HG03571 (cell line): Measurements from ENCODE around the gene MAML2.
"Not testable (repeated sequence)": the region's sequence is repeated elsewhere in the genome, so short reads cannot be mapped to it uniquely, and the experiment has no call there.

Source experiments
- ATAC-seq: cut with Tn5 transposase; IDR thresholded peaks from one replicate; pipeline ENCODE4 v1.9.1; 2021; ENCODE audit not compliant: unreplicated experiment

The MAML2 gene

GRCh38 chr11:96193745-96194443 lies 149.1 kb downstream of the MAML2 start:
- no peak for ATAC-seq

GRCh38 chr11:96191752-96192151 lies 151.2 kb downstream of the MAML2 start:
- no peak for ATAC-seq

GRCh38 chr11:96189351-96189750 lies 153.6 kb downstream of the MAML2 start:
- ATAC-seq, result peak; percentile 39

- ATAC-seq, result peak; percentile 33
Measured at GRCh38 chr11:96188243-96189006, 154.6 kb downstream of the MAML2 start.

- ATAC-seq, result no peak
Measured at GRCh38 chr11:96187822-96188221, 155.2 kb downstream of the MAML2 start.

- ATAC-seq, result no peak
Measured at GRCh38 chr11:96186806-96187205, 156.2 kb downstream of the MAML2 start.

- ATAC-seq, result peak; percentile 74
Measured at GRCh38 chr11:96185220-96185768, 157.7 kb downstream of the MAML2 start.

- not testable (repeated sequence) for ATAC-seq
Measured at GRCh38 chr11:96180937-96181336, 162.1 kb downstream of the MAML2 start.

- peak; percentile 39 for ATAC-seq
Measured at GRCh38 chr11:96180341-96180740, 162.7 kb downstream of the MAML2 start.

- ATAC-seq, result no peak
Measured at GRCh38 chr11:96179905-96180304, 163.1 kb downstream of the MAML2 start.

GRCh38 chr11:96178887-96179279 lies 164.1 kb downstream of the MAML2 start:
- no peak for ATAC-seq

GRCh38 chr11:96178049-96178886 lies 164.7 kb downstream of the MAML2 start:
- ATAC-seq, result no peak

- no peak for ATAC-seq
Measured at GRCh38 chr11:96177146-96177545, 165.8 kb downstream of the MAML2 start.

GRCh38 chr11:96173906-96174305 lies 169.1 kb downstream of the MAML2 start:
- ATAC-seq, result no peak

GRCh38 chr11:96173422-96173821 lies 169.6 kb downstream of the MAML2 start:
- no peak for ATAC-seq

- no peak for ATAC-seq
Measured at GRCh38 chr11:96172604-96173003, 170.4 kb downstream of the MAML2 start.

- ATAC-seq, result no peak
Measured at GRCh38 chr11:96169250-96169649, 173.7 kb downstream of the MAML2 start.

GRCh38 chr11:96168623-96169022 lies 174.4 kb downstream of the MAML2 start:
- no peak for ATAC-seq

GRCh38 chr11:96167787-96168186 lies 175.2 kb downstream of the MAML2 start:
- no peak for ATAC-seq

- ATAC-seq, result no peak
Measured at GRCh38 chr11:96167203-96167758, 175.7 kb downstream of the MAML2 start.
